Mesendoderm (in vitro differentiated cells): ENCODE measurements around the gene LONRF3. TPM values are rescaled to one million over a fixed set of nuclear protein-coding genes. Genes with fewer than 3 reads are reported as not detected.

Source experiments
- DNase-seq: peaks from one replicate; pipeline ENCODE4 v3.0.0; 2013
- H2AK5ac ChIP-seq: 2 replicates; pipeline ENCODE4 v1.6.1; 2013; ENCODE audit warnings: low read length, inconsistent platforms
- H2BK120ac ChIP-seq: 2 replicates; pipeline ENCODE4 v1.6.1; 2013; ENCODE audit warnings: low read depth, mild to moderate bottlenecking, low read length, moderate library complexity, mixed read lengths
- H2BK15ac ChIP-seq: replicated peaks from 2 replicates; pipeline ENCODE4 v1.6.1; 2013; ENCODE audit warnings: low read depth, mild to moderate bottlenecking, moderate library complexity
- H2BK5ac ChIP-seq: 2 replicates; pipeline ENCODE4 v1.6.1; 2013; ENCODE audit warnings: low read length, inconsistent platforms
- H3K18ac ChIP-seq: 2 replicates; pipeline ENCODE4 v1.6.1; 2013; ENCODE audit warnings: mild to moderate bottlenecking, low read length, mixed read lengths
- H3K23ac ChIP-seq: one replicate; pipeline ENCODE4 v1.6.1; 2013; ENCODE audit warnings: low read length
- H3K27ac ChIP-seq: 2 replicates; pipeline ENCODE4 v1.5.1; 2013; ENCODE audit warnings: low read depth, mild to moderate bottlenecking, inconsistent platforms, low read length, moderate library complexity
- H3K27me3 ChIP-seq: 2 replicates; pipeline ENCODE4 v1.6.1; 2013; ENCODE audit warnings: low read length, control low read depth, mild to moderate bottlenecking, inconsistent platforms; ENCODE audit not compliant: insufficient read depth, poor library complexity
- H3K36me3 ChIP-seq: 2 replicates; pipeline ENCODE4 v1.6.1; 2013; ENCODE audit warnings: low read length, inconsistent platforms; ENCODE audit not compliant: control insufficient read depth, insufficient read depth
- H3K4ac ChIP-seq: one replicate; pipeline ENCODE4 v1.6.1; 2013; ENCODE audit warnings: low read depth, mild to moderate bottlenecking, low read length, moderate library complexity
- H3K4me1 ChIP-seq: 2 replicates; pipeline ENCODE4 v1.6.1; 2013; ENCODE audit warnings: low read depth, low read length, inconsistent platforms; ENCODE audit not compliant: control insufficient read depth
- H3K4me2 ChIP-seq: 2 replicates; pipeline ENCODE4 v1.6.1; 2013; ENCODE audit warnings: low read length
- H3K4me3 ChIP-seq: 2 replicates; pipeline ENCODE4 v1.5.1; 2013; ENCODE audit warnings: mild to moderate bottlenecking, low read length
- H3K56ac ChIP-seq: one replicate; pipeline ENCODE4 v1.6.1; 2013; ENCODE audit warnings: low read length
- H3K79me1 ChIP-seq: 2 replicates; pipeline ENCODE4 v1.6.1; 2013; ENCODE audit warnings: low read length, inconsistent platforms
- H3K79me2 ChIP-seq: 2 replicates; pipeline ENCODE4 v1.6.1; 2013; ENCODE audit warnings: mild to moderate bottlenecking, low read length; ENCODE audit not compliant: control insufficient read depth, insufficient read depth
- H3K9ac ChIP-seq: 2 replicates; pipeline ENCODE4 v1.6.1; 2013; ENCODE audit warnings: low read length, inconsistent platforms
- H4K5ac ChIP-seq: one replicate; pipeline ENCODE4 v1.6.1; 2013; ENCODE audit warnings: low read length
- H4K8ac ChIP-seq: one replicate; pipeline ENCODE4 v1.6.1; 2013; ENCODE audit warnings: low read depth, mild to moderate bottlenecking, control low read depth, low read length, moderate library complexity
- WGBS: extraction: QIAGEN DNeasy Blood & Tissue Kit; methylation state at CpG from one replicate; pipeline ENCODE4 v1.1.7; 2013; ENCODE audit warnings: low lambda C conversion rate, missing lambda C conversion rate; ENCODE audit not compliant: insufficient coverage; ENCODE audit errors: extremely low coverage; 5-methylcytosine and 5-hydroxymethylcytosine counted together
- polyA plus RNA-seq, 2 experiments: library from polyadenylated mRNA; stranded (reverse); fragments of 200-250 nt; gene quantifications; one replicate each; pipeline ENCODE4 v1.2.3, GENCODE V29; 2013

LONRF3 gene
- polyA plus RNA-seq (2013, experiment 1 of 2), result 0.24 TPM
- 0.25 TPM for polyA plus RNA-seq (2013, experiment 2 of 2)

- H2BK15ac ChIP-seq, result no peak within 1 kb of the TSS
- no peak within 1 kb of the TSS for H2AK5ac ChIP-seq
- peak within 1 kb of the TSS; percentile 34 for H3K56ac ChIP-seq
- DNase-seq, result no peak
- no CpG with 5 or more reads among the region's 45 CpGs for WGBS
- H3K27me3 ChIP-seq, result peaks cover 30% of the 10 kb centered on the region
- no peak within 1 kb of the TSS for H3K27ac ChIP-seq
- no peaks in the 10 kb centered on the region for H3K4me1 ChIP-seq
- H3K4ac ChIP-seq, result no peak within 1 kb of the TSS
- no peak within 1 kb of the TSS for H4K8ac ChIP-seq
- no peak within 1 kb of the TSS for H3K23ac ChIP-seq
- H3K18ac ChIP-seq, result no peak within 1 kb of the TSS
- no peak within 1 kb of the TSS for H3K9ac ChIP-seq
- no peak within 1 kb of the TSS for H3K4me3 ChIP-seq
- no peak within 1 kb of the TSS for H2BK120ac ChIP-seq
- H3K4me2 ChIP-seq, result peak within 1 kb of the TSS; percentile 25
- H2BK5ac ChIP-seq, result no peak within 1 kb of the TSS
- no peaks in the 10 kb centered on the region for H3K79me1 ChIP-seq
- no peaks in the 10 kb centered on the region for H3K36me3 ChIP-seq
- no peak within 1 kb of the TSS for H4K5ac ChIP-seq
- no peaks in the 10 kb centered on the region for H3K79me2 ChIP-seq
Measured at GRCh38 chrX:118974088-118974907, at the start of gene LONRF3. LONRF3 (plus strand) TSS chrX:118974618; CDS start chrX:118974781, 163 bp downstream.

GRCh38 chrX:118928151-118928550 lies 46.3 kb upstream of the LONRF3 start:
- WGBS, result no CpG with 5 or more reads among the region's 2 CpGs
- Histone ChIP-seq H3K79me2 (no peaks in the 10 kb centered on the region), H4K8ac (no peak overlapping the region), H2BK5ac (no peak overlapping the region), H4K5ac (no peak overlapping the region), H2BK15ac (no peak overlapping the region), H3K4me2 (no peak overlapping the region), H3K4me1 (no peaks in the 10 kb centered on the region), H3K27me3 (no peaks in the 10 kb centered on the region), H3K18ac (no peak overlapping the region), H3K27ac (no peak overlapping the region), H3K4me3 (no peak overlapping the region), H3K4ac (no peak overlapping the region), H3K23ac (no peak overlapping the region), H3K79me1 (no peaks in the 10 kb centered on the region), H3K36me3 (no peaks in the 10 kb centered on the region), H3K56ac (no peak overlapping the region), H2AK5ac (no peak overlapping the region), H3K9ac (no peak overlapping the region), H2BK120ac (no peak overlapping the region)
- DNase-seq, result peak; percentile 8

GRCh38 chrX:118935352-118935751 lies 39.1 kb upstream of the LONRF3 start:
- no peaks in the 10 kb centered on the region for H3K79me1 ChIP-seq
- no peak overlapping the region for H2AK5ac ChIP-seq
- H4K8ac ChIP-seq, result no peak overlapping the region
- no peak overlapping the region for H2BK5ac ChIP-seq
- H3K4me2 ChIP-seq, result no peak overlapping the region
- H2BK120ac ChIP-seq, result no peak overlapping the region
- H3K56ac ChIP-seq, result no peak overlapping the region
- H2BK15ac ChIP-seq, result no peak overlapping the region
- H3K79me2 ChIP-seq, result no peaks in the 10 kb centered on the region
- H3K27ac ChIP-seq, result no peak overlapping the region
- no peak overlapping the region for H3K4ac ChIP-seq
- H4K5ac ChIP-seq, result no peak overlapping the region
- H3K23ac ChIP-seq, result no peak overlapping the region
- H3K27me3 ChIP-seq, result no peaks in the 10 kb centered on the region
- WGBS, result no CpG with 5 or more reads among the region's 1 CpG
- H3K18ac ChIP-seq, result no peak overlapping the region
- H3K36me3 ChIP-seq, result no peaks in the 10 kb centered on the region
- no peaks in the 10 kb centered on the region for H3K4me1 ChIP-seq
- H3K9ac ChIP-seq, result no peak overlapping the region
- DNase-seq, result no peak
- H3K4me3 ChIP-seq, result no peak overlapping the region

GRCh38 chrX:118941147-118941546 lies 33.3 kb upstream of the LONRF3 start:
- Histone ChIP-seq H4K8ac (no peak overlapping the region), H3K4me2 (no peak overlapping the region)

GRCh38 chrX:118943102-118943501 lies 31.3 kb upstream of the LONRF3 start:
- H3K79me2 ChIP-seq, result no peaks in the 10 kb centered on the region
- H2AK5ac ChIP-seq, result no peak overlapping the region
- H3K9ac ChIP-seq, result no peak overlapping the region
- H3K56ac ChIP-seq, result no peak overlapping the region
- no peak overlapping the region for H4K5ac ChIP-seq
- no peak overlapping the region for H4K8ac ChIP-seq
- no peaks in the 10 kb centered on the region for H3K79me1 ChIP-seq
- no peak overlapping the region for H2BK5ac ChIP-seq
- no peak overlapping the region for H3K23ac ChIP-seq
- no peak overlapping the region for H3K27ac ChIP-seq
- H2BK120ac ChIP-seq, result no peak overlapping the region
- no peak overlapping the region for H2BK15ac ChIP-seq
- no CpG with 5 or more reads among the region's 2 CpGs for WGBS
- H3K18ac ChIP-seq, result no peak overlapping the region
- no peak for DNase-seq
- H3K4me2 ChIP-seq, result no peak overlapping the region
- H3K4ac ChIP-seq, result no peak overlapping the region
- no peak overlapping the region for H3K4me3 ChIP-seq
- no peaks in the 10 kb centered on the region for H3K27me3 ChIP-seq
- no peaks in the 10 kb centered on the region for H3K4me1 ChIP-seq
- no peaks in the 10 kb centered on the region for H3K36me3 ChIP-seq

More at GRCh38 chrX:118941147-118941546, 33.3 kb upstream of the LONRF3 start:
- WGBS, result no CpG with 5 or more reads among the region's 2 CpGs
- H3K79me1 ChIP-seq, result no peaks in the 10 kb centered on the region
- H3K4me1 ChIP-seq, result no peaks in the 10 kb centered on the region
- H3K4ac ChIP-seq, result no peak overlapping the region
- H3K23ac ChIP-seq, result no peak overlapping the region
- H3K27me3 ChIP-seq, result no peaks in the 10 kb centered on the region
- H3K56ac ChIP-seq, result no peak overlapping the region
- no peaks in the 10 kb centered on the region for H3K36me3 ChIP-seq
- no peak overlapping the region for H2BK5ac ChIP-seq
- no peak overlapping the region for H3K4me3 ChIP-seq
- H2AK5ac ChIP-seq, result no peak overlapping the region
- no peak overlapping the region for H3K18ac ChIP-seq
- no peak overlapping the region for H2BK15ac ChIP-seq
- H4K5ac ChIP-seq, result no peak overlapping the region
- no peak overlapping the region for H2BK120ac ChIP-seq
- H3K27ac ChIP-seq, result no peak overlapping the region
- no peak for DNase-seq
- H3K79me2 ChIP-seq, result no peaks in the 10 kb centered on the region
- H3K9ac ChIP-seq, result no peak overlapping the region
